A673 (cell line): ENCODE data around the gene LPCAT1. TPM values are rescaled to one million over a fixed set of nuclear protein-coding genes. Genes with fewer than 3 reads are reported as not detected.

Experiments
- BruUV-seq: library from RNA; stranded (reverse); fragments of 400-500 nt; replicated peaks from 2 replicates; lab custom pipeline; 2021; lab: Mats Ljungman, UMichigan
- CTCF ChIA-PET: fragments of 300-600 bp; sonication (Branson Sonifier 250); formaldehyde crosslinking; loops from one replicate; lab custom pipeline; 2022; ENCODE audit warnings: antibody characterized with exemption; lab: Charles Lee
- POLR2A ChIA-PET: fragments of 300-600 bp; sonication (Branson Sonifier 250); formaldehyde crosslinking; loops from one replicate; lab custom pipeline; 2022; ENCODE audit warnings: antibody characterized with exemption; ENCODE audit not compliant: low non-redundant PET; lab: Charles Lee
- DNase-seq: peaks from one replicate; pipeline ENCODE4 v3.0.0-alpha.2; 2015; ENCODE audit warnings: low spot score
- H3K27ac ChIP-seq: fragments of 200-600 bp; sonication (generic); 2 replicates; pipeline ENCODE4 v1.5.1; 2016; ENCODE audit warnings: mixed run types, low read depth, mild to moderate bottlenecking, mixed read lengths, antibody characterized with exemption, low read length; ENCODE audit not compliant: poor library complexity, severe bottlenecking
- H3K27me3 ChIP-seq: fragments of 200-600 bp; sonication (generic); replicated peaks from 2 replicates; pipeline ENCODE4 v1.6.1; 2017; ENCODE audit warnings: mixed run types, low read depth, mild to moderate bottlenecking, mixed read lengths, antibody characterized with exemption, low read length; ENCODE audit not compliant: insufficient read depth, poor library complexity
- H3K36me3 ChIP-seq: fragments of 200-600 bp; sonication (generic); 2 replicates; pipeline ENCODE4 v1.6.1; 2016; ENCODE audit warnings: mixed run types, mild to moderate bottlenecking, mixed read lengths, antibody characterized with exemption, low read length; ENCODE audit not compliant: insufficient read depth, poor library complexity, severe bottlenecking
- H3K4me1 ChIP-seq: fragments of 200-600 bp; sonication (generic); 2 replicates; pipeline ENCODE4 v1.6.1; 2017; ENCODE audit warnings: mixed run types, mild to moderate bottlenecking, mixed read lengths, antibody characterized with exemption, low read length; ENCODE audit not compliant: insufficient read depth, poor library complexity, severe bottlenecking
- H3K4me3 ChIP-seq: fragments of 200-600 bp; sonication (generic); 2 replicates; pipeline ENCODE4 v1.5.1; 2016; ENCODE audit warnings: low read depth, mixed run types, mild to moderate bottlenecking, mixed read lengths, low read length; ENCODE audit not compliant: poor library complexity, severe bottlenecking
- H3K9me3 ChIP-seq: fragments of 200-600 bp; sonication (generic); 2 replicates; pipeline ENCODE4 v1.6.1; 2016; ENCODE audit warnings: mixed run types, low read depth, mild to moderate bottlenecking, mixed read lengths, antibody characterized with exemption, low read length; ENCODE audit not compliant: poor library complexity, severe bottlenecking
- EZH2 ChIP-seq: fragments of 200-600 bp; sonication (generic); IDR thresholded peaks from 2 replicates; pipeline ENCODE4 v1.6.1; 2017; ENCODE audit warnings: borderline replicate concordance, low read depth, mild to moderate bottlenecking, mixed read lengths, antibody characterized with exemption, low read length; ENCODE audit not compliant: poor library complexity, severe bottlenecking
- intact Hi-C: fragments of 100-400 bp; cut with micrococcal nuclease; formaldehyde crosslinking; loops from one replicate; pipeline ENCODE4 v1.10.0; 2022; ENCODE audit not compliant: unreplicated experiment
- total RNA-seq: library from RNA; stranded (reverse); gene quantifications from 2 replicates; pipeline ENCODE4 v1.2.3, GENCODE V29; 2021
- TF ChIP-seq, protein P1 (sequence below): fragments of 300-800, 200-600 bp; sonication (generic); conservative IDR thresholded peaks from 2 replicates; pipeline ENCODE4 v1.5.1; 2017; ENCODE audit warnings: low read depth, mild to moderate bottlenecking, antibody characterized with exemption, low read length, moderate library complexity, mixed read lengths

LPCAT1 gene
- total RNA-seq, 1 experiment from 2014 or later, result 97.3 TPM

GRCh38 chr5:1465117-1465516 is 58.6 kb downstream of the LPCAT1 start:
- no peaks in the 10 kb centered on the region for H3K27me3 ChIP-seq
- no peak overlapping the region for H3K4me3 ChIP-seq
- intact Hi-C loops, result no loop called here
- TF ChIP-seq EZH2, result no peak
- TF ChIP-seq, protein P1, sequence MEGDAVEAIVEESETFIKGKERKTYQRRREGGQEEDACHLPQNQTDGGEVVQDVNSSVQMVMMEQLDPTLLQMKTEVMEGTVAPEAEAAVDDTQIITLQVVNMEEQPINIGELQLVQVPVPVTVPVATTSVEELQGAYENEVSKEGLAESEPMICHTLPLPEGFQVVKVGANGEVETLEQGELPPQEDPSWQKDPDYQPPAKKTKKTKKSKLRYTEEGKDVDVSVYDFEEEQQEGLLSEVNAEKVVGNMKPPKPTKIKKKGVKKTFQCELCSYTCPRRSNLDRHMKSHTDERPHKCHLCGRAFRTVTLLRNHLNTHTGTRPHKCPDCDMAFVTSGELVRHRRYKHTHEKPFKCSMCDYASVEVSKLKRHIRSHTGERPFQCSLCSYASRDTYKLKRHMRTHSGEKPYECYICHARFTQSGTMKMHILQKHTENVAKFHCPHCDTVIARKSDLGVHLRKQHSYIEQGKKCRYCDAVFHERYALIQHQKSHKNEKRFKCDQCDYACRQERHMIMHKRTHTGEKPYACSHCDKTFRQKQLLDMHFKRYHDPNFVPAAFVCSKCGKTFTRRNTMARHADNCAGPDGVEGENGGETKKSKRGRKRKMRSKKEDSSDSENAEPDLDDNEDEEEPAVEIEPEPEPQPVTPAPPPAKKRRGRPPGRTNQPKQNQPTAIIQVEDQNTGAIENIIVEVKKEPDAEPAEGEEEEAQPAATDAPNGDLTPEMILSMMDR, result no peak
- ChIA-PET CTCF (no interaction called here), POLR2A (no interaction called here)
- no TSS peak for BruUV-seq
- no peak for DNase-seq
- peaks cover 23% of the 10 kb centered on the region for H3K36me3 ChIP-seq
- H3K9me3 ChIP-seq, result no peaks in the 10 kb centered on the region
- no peak overlapping the region for H3K27ac ChIP-seq
- H3K4me1 ChIP-seq, result no peaks in the 10 kb centered on the region

DNA sequence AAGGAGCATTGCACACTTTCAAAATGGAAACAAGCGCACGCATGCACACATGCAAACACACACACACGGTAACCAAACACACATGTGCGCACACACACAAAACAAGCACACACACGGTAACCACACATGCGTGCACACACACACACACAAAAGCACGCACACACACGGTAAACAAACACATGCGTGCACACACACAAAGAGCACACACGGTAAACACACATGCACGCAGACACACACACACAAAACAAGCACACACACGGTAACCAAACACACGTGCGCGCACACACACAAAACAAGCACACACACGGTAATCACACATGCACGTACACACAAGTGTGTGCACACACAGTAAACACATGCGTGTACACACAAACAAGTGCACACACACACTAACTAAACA is 59.2 kb downstream of the LPCAT1 start:
- POLR2A ChIA-PET, result no interaction called here
- Histone ChIP-seq H3K9me3 (no peaks in the 10 kb centered on the region), H3K27ac (no peak overlapping the region), H3K27me3 (no peaks in the 10 kb centered on the region), H3K4me1 (no peaks in the 10 kb centered on the region), H3K36me3 (peaks cover 23% of the 10 kb centered on the region), H3K4me3 (no peak overlapping the region)
- no peak for DNase-seq
- intact Hi-C loops, result no loop called here
- BruUV-seq, result no TSS peak
- TF ChIP-seq, protein P1, result no peak
- no peak for TF ChIP-seq EZH2
- CTCF ChIA-PET, result no interaction called here

- POLR2A ChIA-PET, result no interaction called here
- TF ChIP-seq, protein P1, result no peak
- TF ChIP-seq EZH2, result no peak
- no peak for DNase-seq
- Histone ChIP-seq H3K27me3 (no peaks in the 10 kb centered on the region), H3K4me1 (no peaks in the 10 kb centered on the region), H3K9me3 (no peaks in the 10 kb centered on the region), H3K36me3 (peaks cover 23% of the 10 kb centered on the region), H3K4me3 (no peak overlapping the region), H3K27ac (no peak overlapping the region)
- CTCF ChIA-PET, result no interaction called here
- no TSS peak for BruUV-seq
- intact Hi-C loops, result no loop called here
Measured at GRCh38 chr5:1464096-1464446, 59.7 kb downstream of the LPCAT1 start.
